GM12892 (cell line): ENCODE results near the gene P2RX7.

Experiments
- POLR2A ChIP-seq: IDR thresholded peaks from 2 replicates; pipeline ENCODE4 v1.6.1; 2011; ENCODE audit warnings: low read depth, low read length, control low read depth
- POLR2AphosphoS5 ChIP-seq: IDR thresholded peaks from 2 replicates; pipeline ENCODE4 v1.6.1; 2011; ENCODE audit warnings: low read depth, low read length, control low read depth
- TAF1 ChIP-seq: IDR thresholded peaks from 2 replicates; pipeline ENCODE4 v1.6.1; 2011; ENCODE audit warnings: low read depth, mild to moderate bottlenecking, control low read depth, low read length, borderline replicate concordance

GRCh38 chr12:121237415-121237814 is 104.7 kb downstream of the P2RX7 start:
- no peak for TF ChIP-seq POLR2A
- no peak for TF ChIP-seq TAF1
- TF ChIP-seq POLR2AphosphoS5, result no peak
